ENCODE data around the gene UBXN1.

GRCh38 chr11:62716206-62716605, 37.3 kb upstream of the UBXN1 start:
- TF ChIP-seq EP300 (IDR thresholded peaks at IDR 0.05): no peak
- TF ChIP-seq, protein P1, sequence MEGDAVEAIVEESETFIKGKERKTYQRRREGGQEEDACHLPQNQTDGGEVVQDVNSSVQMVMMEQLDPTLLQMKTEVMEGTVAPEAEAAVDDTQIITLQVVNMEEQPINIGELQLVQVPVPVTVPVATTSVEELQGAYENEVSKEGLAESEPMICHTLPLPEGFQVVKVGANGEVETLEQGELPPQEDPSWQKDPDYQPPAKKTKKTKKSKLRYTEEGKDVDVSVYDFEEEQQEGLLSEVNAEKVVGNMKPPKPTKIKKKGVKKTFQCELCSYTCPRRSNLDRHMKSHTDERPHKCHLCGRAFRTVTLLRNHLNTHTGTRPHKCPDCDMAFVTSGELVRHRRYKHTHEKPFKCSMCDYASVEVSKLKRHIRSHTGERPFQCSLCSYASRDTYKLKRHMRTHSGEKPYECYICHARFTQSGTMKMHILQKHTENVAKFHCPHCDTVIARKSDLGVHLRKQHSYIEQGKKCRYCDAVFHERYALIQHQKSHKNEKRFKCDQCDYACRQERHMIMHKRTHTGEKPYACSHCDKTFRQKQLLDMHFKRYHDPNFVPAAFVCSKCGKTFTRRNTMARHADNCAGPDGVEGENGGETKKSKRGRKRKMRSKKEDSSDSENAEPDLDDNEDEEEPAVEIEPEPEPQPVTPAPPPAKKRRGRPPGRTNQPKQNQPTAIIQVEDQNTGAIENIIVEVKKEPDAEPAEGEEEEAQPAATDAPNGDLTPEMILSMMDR (IDR thresholded peaks at IDR 0.05): no peak
